Transverse colon (tissue), 3 donors: Measurements from ENCODE around the gene EDNRA.

ENCODE experiments used
- POLR2A ChIP-seq: fragments of 450-650 bp; IDR thresholded peaks from one replicate; pipeline ENCODE4 v1.6.1; 2016; ENCODE audit warnings: antibody characterized with exemption, mild to moderate bottlenecking, moderate library complexity
- TF ChIP-seq, protein P1 (sequence below), 5 experiments: fragments of 200-600 bp in 3 of 5; fragments of 450-650 bp in 2 of 5; sonication (generic) in 3 of 5; IDR thresholded peaks; 1 replicate in 2 of 5; 2 replicates in 3 of 5; pipeline ENCODE4 v1.5.1; 2016 to 2017; ENCODE audit warnings: antibody characterized with exemption in 5 of 5, inconsistent platforms in 3 of 5, mild to moderate bottlenecking in 2 of 5, moderate library complexity in 1 of 5

DNA sequence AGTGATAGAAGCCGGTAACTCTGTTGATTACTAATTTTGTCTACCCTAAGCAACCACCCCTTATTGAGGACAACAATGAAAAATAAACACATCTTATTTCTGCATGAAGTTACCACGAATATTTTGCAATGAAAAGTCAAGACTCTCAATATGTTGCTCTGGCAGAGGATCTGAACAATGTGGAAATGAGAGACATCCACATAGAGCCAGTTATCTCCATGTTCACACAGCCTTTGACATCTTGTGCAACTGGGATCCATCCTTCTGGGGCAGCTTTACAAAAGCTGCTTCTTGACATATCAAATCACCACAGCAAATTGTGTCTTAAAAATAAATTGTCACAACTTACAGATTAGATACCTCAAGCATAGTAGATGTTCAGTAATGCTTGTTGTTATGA lies 10.2 kb downstream of the EDNRA start:
- TF ChIP-seq, protein P1, sequence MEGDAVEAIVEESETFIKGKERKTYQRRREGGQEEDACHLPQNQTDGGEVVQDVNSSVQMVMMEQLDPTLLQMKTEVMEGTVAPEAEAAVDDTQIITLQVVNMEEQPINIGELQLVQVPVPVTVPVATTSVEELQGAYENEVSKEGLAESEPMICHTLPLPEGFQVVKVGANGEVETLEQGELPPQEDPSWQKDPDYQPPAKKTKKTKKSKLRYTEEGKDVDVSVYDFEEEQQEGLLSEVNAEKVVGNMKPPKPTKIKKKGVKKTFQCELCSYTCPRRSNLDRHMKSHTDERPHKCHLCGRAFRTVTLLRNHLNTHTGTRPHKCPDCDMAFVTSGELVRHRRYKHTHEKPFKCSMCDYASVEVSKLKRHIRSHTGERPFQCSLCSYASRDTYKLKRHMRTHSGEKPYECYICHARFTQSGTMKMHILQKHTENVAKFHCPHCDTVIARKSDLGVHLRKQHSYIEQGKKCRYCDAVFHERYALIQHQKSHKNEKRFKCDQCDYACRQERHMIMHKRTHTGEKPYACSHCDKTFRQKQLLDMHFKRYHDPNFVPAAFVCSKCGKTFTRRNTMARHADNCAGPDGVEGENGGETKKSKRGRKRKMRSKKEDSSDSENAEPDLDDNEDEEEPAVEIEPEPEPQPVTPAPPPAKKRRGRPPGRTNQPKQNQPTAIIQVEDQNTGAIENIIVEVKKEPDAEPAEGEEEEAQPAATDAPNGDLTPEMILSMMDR (IDR thresholded peaks at IDR 0.05) = no peak
- TF ChIP-seq POLR2A = no peak
